ENCODE measurements around the gene NET1. TPM values are rescaled to one million over a fixed set of nuclear protein-coding genes. Genes with fewer than 3 reads are reported as not detected.

Gene NET1
- total RNA-seq, 1 donor from 2014 or later: 205 TPM

DNA sequence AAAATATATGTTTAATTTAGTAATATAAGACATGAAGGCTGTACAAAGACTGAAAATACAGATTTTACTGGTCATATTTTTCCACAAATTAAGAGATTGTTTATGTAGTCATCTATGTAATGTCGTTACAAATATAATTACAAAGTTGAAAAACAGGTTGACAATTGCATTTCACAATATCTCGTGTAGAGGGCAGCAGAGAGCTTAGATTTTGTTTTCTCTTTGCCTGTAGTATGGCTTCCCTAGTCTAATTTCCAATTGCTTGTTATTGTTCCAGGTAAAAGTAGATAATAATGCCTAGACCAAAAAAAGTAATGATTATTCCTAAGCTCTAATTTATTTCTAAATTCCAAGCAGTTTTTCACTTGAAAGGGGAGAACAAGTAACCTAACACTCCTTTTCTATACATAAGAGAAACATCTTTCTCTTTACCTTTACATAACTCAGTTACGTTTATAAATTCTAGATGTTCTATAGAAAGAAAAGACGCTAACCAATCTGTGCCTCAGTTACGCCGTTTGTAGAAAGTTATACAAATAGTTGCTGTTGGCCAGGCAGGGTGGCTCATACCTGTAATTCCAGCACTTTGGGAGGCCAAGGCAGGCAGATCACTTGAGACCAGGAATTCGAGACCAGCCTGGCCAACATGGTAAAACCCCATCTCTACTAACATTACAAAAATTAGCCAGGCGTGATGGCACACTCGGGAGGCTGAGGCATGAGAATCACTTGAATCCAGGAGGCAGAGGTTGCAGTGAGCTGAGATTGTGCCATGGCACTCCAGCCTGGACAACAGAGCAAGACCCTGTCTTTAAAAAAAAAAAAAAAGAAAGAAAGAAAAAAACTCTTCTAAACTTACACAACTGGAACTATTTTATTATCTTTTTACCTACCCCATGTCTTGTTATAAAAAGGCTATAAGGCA lies 30.0 kb downstream of the NET1 start:
- H3K9me3 Mint-ChIP-seq: no peaks in the 10 kb centered on the region
- TF ChIP-seq, protein P1, sequence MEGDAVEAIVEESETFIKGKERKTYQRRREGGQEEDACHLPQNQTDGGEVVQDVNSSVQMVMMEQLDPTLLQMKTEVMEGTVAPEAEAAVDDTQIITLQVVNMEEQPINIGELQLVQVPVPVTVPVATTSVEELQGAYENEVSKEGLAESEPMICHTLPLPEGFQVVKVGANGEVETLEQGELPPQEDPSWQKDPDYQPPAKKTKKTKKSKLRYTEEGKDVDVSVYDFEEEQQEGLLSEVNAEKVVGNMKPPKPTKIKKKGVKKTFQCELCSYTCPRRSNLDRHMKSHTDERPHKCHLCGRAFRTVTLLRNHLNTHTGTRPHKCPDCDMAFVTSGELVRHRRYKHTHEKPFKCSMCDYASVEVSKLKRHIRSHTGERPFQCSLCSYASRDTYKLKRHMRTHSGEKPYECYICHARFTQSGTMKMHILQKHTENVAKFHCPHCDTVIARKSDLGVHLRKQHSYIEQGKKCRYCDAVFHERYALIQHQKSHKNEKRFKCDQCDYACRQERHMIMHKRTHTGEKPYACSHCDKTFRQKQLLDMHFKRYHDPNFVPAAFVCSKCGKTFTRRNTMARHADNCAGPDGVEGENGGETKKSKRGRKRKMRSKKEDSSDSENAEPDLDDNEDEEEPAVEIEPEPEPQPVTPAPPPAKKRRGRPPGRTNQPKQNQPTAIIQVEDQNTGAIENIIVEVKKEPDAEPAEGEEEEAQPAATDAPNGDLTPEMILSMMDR (IDR thresholded peaks at IDR 0.05; ENCODE audit: unreplicated experiment): peak; percentile 77
- H3K36me3 Mint-ChIP-seq: no peaks in the 10 kb centered on the region
- H3K4me1 Mint-ChIP-seq: peaks cover 39% of the 10 kb centered on the region
- H3K27ac Mint-ChIP-seq: no peak overlapping the region
- H3K27me3 Mint-ChIP-seq (ENCODE audit: low read depth): no peaks in the 10 kb centered on the region
- H3K4me3 Mint-ChIP-seq: no peak overlapping the region
- no peak for DNase-seq (ENCODE audit: low spot score in 2 of 2, unreplicated experiment in 2 of 2)

DNA sequence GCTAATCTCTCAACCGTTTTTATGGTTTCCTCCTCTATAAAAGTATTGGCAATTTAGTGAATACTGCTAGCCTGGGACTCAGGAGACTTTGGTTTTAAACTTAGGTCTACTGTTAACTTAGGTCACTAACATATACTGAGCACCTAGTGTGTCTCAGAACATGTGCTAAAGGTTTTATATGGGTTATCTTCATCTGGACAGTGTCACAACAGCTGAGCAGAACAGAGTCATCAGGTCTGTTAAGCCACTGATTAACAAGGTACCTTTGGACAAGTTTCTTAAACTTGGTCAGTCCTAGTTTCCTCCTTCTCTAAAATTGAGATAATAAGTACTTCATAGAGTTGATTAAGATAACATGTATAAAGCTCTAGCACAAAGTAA lies 30.6 kb downstream of the NET1 start:
- TF ChIP-seq, protein P1 (IDR thresholded peaks at IDR 0.05; ENCODE audit: unreplicated experiment): no peak
- no peaks in the 10 kb centered on the region for H3K27me3 Mint-ChIP-seq (ENCODE audit: low read depth)
- H3K27ac Mint-ChIP-seq: no peak overlapping the region
- no peaks in the 10 kb centered on the region for H3K36me3 Mint-ChIP-seq
- H3K4me1 Mint-ChIP-seq: peaks cover 33% of the 10 kb centered on the region
- no peak for DNase-seq (ENCODE audit: low spot score in 2 of 2, unreplicated experiment in 2 of 2)
- no peak overlapping the region for H3K4me3 Mint-ChIP-seq
- H3K9me3 Mint-ChIP-seq: no peaks in the 10 kb centered on the region

DNA sequence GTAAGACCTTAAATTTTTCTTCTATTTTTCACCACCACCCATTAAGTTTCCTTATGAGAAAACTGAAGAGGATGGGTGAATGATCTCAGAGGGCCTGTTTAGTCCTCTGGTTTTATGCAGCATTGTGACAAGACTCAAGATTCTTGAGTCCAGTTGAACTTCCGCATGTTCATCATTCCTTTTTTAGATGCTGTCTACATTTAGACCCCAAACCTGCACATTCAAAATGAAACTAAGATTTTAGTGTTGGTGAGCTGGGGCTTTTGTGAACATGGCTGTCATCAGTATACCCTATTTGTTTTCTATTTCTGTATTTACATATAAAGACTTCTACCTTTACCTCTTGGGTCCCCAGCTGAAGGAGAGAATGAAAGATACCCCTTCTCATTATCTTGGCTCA lies 31.1 kb downstream of the NET1 start:
- peak overlapping the region; percentile 44 for H3K27ac Mint-ChIP-seq
- H3K4me1 Mint-ChIP-seq: peaks cover 36% of the 10 kb centered on the region

DNA sequence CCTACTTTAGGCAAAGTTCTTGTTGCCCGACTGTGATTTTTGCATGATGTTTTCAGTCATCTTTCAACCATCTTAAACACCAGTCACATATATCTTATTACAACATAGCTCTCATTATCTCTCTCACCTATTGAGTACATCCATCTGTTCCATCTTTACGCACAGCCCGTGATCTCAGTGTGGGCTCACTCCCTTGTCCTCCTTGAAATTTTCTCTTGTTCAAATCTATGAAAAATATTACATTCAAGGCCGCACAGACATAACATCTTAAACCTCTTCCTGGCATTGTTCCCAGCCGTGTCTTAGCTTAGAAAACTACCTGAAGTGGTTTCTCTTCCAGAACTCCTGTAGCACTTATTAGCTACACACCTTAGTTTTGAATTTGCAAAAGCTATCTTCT lies 32.6 kb downstream of the NET1 start:
- TF ChIP-seq, protein P1 (IDR thresholded peaks at IDR 0.05; ENCODE audit: unreplicated experiment): no peak
- Mint-ChIP-seq H3K36me3 (no peaks in the 10 kb centered on the region), H3K4me1 (peaks cover 47% of the 10 kb centered on the region), H3K9me3 (no peaks in the 10 kb centered on the region), H3K27ac (peak overlapping the region; percentile 82), H3K4me3 (no peak overlapping the region), H3K27me3 (ENCODE audit: low read depth) (no peaks in the 10 kb centered on the region)
- DNase-seq (ENCODE audit: low spot score in 2 of 2, unreplicated experiment in 2 of 2): no peak

More for the DNA sequence above, 31.1 kb downstream of the NET1 start:
- DNase-seq (ENCODE audit: low spot score in 2 of 2, unreplicated experiment in 2 of 2): no peak
- H3K9me3 Mint-ChIP-seq: no peaks in the 10 kb centered on the region
- H3K27me3 Mint-ChIP-seq (ENCODE audit: low read depth): no peaks in the 10 kb centered on the region
- TF ChIP-seq, protein P1 (IDR thresholded peaks at IDR 0.05; ENCODE audit: unreplicated experiment): no peak
- H3K36me3 Mint-ChIP-seq: no peaks in the 10 kb centered on the region
- no peak overlapping the region for H3K4me3 Mint-ChIP-seq

DNA sequence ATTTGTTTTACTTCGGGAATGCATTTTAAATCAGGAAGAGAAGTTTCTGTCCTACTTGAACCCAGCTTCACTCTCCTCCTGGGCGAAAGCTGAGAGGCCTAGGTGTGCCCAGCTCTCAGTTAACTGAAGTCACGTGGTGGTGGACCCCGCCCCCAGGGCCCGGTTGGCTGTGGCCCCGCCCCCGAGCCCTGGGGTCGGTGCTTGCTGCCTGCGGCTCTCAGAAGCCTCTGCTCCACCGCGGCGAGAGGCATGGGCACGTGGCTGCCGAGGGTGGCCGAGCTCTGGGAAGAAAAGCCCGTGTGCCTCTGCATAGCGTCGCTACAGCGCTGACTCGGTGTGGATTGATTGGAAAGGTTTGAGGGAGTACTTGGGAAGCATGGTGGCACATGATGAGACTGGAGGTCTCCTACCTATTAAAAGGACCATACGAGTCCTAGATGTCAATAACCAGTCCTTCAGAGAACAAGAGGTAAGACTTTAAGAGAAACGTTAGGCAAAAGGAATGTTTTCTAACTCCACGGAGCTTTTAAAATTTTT lies 34.1 kb downstream of the NET1 start:
- TF ChIP-seq, protein P1 (IDR thresholded peaks at IDR 0.05; ENCODE audit: unreplicated experiment): no peak
- peak overlapping the region; percentile 89 for H3K4me3 Mint-ChIP-seq
- peaks cover under 1% of the 10 kb centered on the region for H3K36me3 Mint-ChIP-seq
- peaks cover 57% of the 10 kb centered on the region for H3K4me1 Mint-ChIP-seq
- no peaks in the 10 kb centered on the region for H3K9me3 Mint-ChIP-seq
- peak; percentile 87 to 93 for DNase-seq (ENCODE audit: low spot score in 2 of 2, unreplicated experiment in 2 of 2)
- no peaks in the 10 kb centered on the region for H3K27me3 Mint-ChIP-seq (ENCODE audit: low read depth)
- peak overlapping the region; percentile 95 for H3K27ac Mint-ChIP-seq

Data from mesothelial cell of epicardium (in vitro differentiated cells).